GDM1 (cell line): ENCODE results near the gene TRAPPC14.

Experiments used
- DNase-seq: peaks from one replicate; lab custom pipeline; 2025; lab: John Stamatoyannopoulos, UW

The TRAPPC14 gene

DNA sequence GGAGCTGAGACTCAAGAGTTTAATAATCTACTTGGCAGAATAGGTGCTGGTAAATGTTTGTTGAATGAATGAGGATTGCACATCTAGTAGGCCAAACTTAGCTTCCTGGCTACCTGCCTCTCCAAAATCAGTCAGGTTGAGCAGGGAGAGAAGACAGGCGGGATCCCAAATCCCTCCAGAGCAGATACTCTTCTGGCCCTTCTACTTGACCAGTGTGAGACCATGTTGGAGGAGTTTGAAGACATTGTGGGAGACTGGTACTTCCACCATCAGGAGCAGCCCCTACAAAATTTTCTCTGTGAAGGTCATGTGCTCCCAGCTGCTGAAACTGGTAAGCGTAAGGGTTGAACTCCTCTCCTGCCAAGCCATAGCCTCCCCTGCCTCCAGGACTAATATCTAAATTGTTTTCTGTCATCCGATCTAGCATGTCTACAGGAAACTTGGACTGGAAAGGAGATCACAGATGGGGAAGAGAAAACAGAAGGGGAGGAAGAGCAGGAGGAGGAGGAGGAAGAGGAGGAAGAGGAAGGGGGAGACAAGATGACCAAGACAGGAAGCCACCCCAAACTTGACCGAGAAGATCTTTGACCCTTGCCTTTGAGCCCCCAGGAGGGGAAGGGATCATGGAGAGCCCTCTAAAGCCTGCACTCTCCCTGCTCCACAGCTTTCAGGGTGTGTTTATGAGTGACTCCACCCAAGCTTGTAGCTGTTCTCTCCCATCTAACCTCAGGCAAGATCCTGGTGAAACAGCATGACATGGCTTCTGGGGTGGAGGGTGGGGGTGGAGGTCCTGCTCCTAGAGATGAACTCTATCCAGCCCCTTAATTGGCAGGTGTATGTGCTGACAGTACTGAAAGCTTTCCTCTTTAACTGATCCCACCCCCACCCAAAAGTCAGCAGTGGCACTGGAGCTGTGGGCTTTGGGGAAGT is 34.0 kb downstream of the TRAPPC14 start:
- DNase-seq: no peak

GRCh38 chr7:100122568-100122967 is 36.0 kb downstream of the TRAPPC14 start:
- no peak for DNase-seq

GRCh38 chr7:100122067-100122466 is 36.5 kb downstream of the TRAPPC14 start:
- no peak for DNase-seq

- DNase-seq: no peak
Measured at GRCh38 chr7:100120733-100121036, 37.8 kb downstream of the TRAPPC14 start.

GRCh38 chr7:100119970-100120732 is 38.4 kb downstream of the TRAPPC14 start:
- DNase-seq: no peak

DNA sequence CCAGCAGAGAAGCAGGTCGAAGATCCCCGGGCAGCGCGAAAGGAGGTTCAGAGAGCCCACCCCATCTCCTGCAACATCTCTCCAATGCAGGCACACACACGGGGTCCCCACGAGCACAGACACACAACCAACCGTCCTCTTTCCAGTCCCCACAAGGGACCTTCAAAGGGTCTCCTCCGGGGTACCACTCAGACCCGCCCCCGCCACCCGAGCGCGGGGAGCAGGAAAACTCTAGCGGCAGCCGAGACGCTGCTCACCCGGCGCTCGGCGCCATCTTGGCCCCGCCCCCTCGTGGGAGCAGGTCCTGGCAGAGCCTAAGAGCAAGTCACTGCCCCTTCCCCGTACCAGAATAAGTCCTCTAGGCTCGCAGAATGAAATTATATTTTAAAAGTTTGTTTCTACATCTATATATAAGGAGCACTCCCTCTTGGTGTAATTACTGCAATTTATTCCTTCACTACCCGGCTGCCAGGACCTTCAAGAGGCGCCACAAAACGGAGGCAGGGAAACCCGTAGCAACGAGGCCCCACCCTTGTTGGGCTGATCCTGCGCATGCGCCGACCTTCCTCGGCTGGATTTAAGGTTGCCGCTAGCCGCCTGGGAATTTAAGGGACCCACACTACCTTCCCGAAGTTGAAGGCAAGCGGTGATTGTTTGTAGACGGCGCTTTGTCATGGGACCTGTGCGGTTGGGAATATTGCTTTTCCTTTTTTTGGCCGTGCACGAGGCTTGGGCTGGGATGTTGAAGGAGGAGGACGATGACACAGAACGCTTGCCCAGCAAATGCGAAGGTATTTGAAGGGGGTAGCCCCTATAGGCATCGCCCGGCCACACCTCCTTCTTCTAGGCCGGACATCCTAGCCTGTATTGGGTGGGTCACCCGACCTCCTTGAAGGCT is 39.2 kb downstream of the TRAPPC14 start, which contains the start of the genes CNPY4 and TAF6:
Gene CNPY4, plus strand, starts transcription at position 563 of the 898 bp plus-strand sequence. Its CDS starts 111 bp downstream, at position 674.
Gene TAF6, minus strand, starts transcription at position 287 of the 898 bp plus-strand sequence. CDS start 5,149 bp downstream, outside the sequence.
- peak; percentile 86 for DNase-seq

GRCh38 chr7:100118388-100119071 is 40.0 kb downstream of the TRAPPC14 start:
- DNase-seq: no peak

DNA sequence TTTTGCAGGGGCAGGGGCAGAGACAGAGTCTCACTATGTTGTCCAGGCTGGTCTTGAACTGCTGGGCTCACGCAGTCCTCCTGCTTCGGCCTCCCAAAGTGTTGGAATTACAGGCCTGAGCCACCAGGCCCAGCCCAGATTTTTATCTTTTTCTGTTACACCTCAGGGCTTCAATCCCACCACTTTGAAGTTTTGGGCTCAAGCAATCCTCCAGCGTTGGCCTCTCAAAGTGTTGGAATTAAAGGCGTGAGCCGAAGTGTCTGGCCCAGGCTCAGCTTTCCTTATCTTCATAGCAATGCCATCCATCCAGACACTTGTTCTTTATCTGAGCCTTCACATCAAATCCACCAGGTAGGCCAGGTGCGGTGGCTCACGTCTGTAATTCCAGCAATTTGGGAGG is 43.5 kb downstream of the TRAPPC14 start:
- no peak for DNase-seq

GRCh38 chr7:100111914-100112313 is 46.6 kb downstream of the TRAPPC14 start:
- DNase-seq: no peak

DNA sequence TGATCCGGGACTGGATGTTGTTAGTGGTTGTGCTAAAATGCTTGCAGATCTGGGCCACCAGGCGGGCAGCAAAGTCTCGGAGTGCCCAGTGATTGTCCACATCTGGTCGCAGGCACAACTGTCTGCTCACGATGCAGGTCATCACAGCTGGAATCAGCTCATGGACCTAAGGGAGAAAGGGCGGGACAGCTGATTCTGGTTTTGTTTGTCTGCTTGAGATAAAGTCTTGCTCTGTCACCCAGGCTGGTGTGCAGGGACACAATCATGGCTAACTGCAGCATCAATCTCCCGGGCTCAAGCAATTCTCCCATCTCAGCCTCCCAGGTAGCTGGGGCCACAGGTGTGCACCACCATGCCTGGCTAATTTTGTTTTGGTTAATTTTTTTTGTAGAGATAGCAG is 47.4 kb downstream of the TRAPPC14 start:
- no peak for DNase-seq

DNA sequence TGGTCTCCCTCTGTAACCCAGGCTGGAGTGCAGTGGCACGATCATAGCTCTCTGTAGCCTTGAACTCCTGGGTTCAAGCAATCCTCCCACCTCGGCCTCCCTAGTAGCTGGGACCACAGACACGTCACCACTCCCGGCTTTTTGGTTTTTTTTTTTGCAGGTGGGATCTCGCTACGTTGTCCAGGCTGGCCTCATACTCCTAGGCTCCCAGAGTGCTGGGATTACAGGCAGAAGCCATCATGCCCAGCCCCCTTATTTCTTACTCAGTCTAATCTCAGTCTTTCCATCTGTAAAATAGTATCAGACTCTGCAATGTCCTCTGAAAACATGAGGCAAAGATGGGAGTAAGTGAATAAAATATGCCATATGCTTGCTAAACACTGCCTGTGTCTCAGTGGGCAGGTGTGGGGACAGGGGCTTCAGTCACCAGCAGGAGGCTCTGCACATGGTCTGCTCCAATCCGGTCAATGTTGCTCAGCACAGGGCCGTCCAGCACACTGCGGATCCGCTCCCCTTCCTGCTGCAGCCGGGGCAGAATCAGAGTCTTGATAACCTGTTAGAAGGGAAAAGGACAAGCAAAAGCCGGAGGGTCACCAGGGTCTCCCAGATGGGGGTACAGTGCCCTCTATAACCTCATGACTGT is 48.9 kb downstream of the TRAPPC14 start:
- DNase-seq: no peak

DNA sequence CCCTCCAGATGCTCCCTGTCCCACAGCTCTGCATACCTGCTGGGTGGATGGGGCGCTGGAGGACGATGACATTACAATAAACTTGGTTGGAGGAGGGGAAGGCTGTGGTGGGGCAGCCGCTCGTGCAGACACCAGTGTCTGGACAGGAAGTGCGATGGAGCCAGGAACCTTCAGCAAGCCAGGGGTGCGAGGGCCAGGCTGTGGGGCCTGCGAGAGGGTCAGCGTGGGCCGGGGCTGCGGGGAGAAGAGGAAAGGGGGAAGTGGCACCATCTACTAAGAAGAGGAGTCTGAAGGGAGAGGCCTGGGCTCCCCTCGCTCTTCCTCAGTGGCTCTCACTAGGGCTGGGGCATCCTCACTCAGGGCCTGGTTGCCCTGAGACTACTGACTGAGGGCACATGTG is 50.6 kb downstream of the TRAPPC14 start:
- DNase-seq: no peak

DNA sequence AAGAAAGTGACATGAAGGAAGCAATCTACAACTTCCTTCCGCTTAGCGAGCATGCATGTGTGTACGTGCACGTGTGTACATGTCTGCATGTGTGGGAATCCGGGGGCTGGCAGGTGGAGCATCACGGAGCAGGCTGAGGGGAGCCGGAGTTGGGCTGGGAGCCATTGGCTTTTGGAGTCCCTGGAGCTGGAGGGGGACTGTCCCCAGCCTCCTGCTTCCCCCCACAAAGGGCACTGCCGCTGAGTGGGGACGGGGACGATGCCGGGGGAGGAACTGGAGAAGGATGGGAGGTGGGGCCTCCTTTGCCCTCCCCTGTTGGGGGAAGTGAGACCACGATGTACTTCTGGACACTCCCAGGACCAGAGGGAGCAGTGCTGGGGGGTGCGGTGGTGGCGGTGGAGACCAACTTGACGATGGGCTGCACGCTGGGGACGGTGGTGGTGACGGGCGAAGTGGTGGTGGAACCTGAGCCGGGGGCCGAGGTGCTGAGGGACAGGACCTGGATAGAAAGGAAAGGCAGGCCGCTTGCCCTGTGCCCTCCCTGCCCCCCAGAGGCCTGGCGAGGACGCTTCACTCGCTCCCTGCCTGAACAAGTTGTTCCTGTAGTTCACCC is 51.3 kb downstream of the TRAPPC14 start:
- no peak for DNase-seq

DNA sequence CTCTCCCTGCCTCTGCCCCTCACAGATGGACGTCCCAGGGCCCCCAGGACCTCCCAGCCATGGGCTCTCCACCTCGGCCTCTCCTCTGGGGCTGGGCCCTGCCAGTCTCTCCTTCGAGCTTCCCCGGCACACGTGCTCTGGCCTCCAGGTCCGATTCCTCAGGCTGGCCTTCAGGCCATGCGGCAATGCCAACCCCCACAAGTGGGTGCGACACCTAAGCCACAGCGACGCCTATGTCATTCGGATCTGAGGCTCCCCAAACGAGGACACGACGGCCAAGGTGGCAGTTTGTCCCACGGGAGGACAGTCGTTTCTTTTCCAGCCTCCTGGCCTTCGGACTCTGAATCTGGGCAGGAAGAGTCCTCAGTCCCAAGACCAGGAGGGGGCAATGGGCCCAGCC is 51.9 kb downstream of the TRAPPC14 start:
- no peak for DNase-seq

DNA sequence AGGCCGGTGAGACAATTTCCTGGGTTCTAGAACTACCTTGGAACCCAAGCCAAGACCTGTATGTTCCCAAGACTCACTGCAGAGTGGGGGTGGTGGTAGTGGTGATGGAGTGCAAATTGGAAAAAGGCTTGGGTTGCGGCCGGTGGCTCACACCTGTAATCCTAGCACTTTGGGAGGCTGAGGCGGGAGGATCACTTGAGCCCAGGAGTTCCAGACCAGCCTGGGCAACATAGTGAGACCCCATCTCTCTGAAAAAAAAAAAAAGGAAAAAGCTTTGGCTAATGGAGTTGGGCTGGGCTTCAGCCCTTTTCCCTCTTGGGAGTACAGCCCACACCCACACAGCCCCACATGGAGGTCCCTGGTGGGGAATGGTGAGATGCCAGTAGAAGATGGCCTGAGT is 53.0 kb downstream of the TRAPPC14 start:
- DNase-seq: no peak
